PC-3 (cell line): ENCODE results near the gene CDK4.

ENCODE experiments used
- CTCF ChIP-seq: fragments of 300-600 bp; sonication (generic); conservative IDR thresholded peaks from 2 replicates; pipeline ENCODE4 v1.5.1; 2017; ENCODE audit warnings: antibody characterized with exemption, low read depth, mild to moderate bottlenecking, low read length
- EZH2 ChIP-seq: fragments of 300-600 bp; sonication (generic); IDR thresholded peaks from one replicate; pipeline ENCODE4 v1.6.1; 2017; ENCODE audit warnings: antibody characterized with exemption, mild to moderate bottlenecking, low read length; ENCODE audit not compliant: unreplicated experiment
- EZH2phosphoT487 ChIP-seq: fragments of 300-600 bp; sonication (generic); IDR thresholded peaks from 2 replicates; pipeline ENCODE4 v1.6.1; 2018; ENCODE audit warnings: mild to moderate bottlenecking, antibody characterized with exemption, low read length, borderline replicate concordance

DNA sequence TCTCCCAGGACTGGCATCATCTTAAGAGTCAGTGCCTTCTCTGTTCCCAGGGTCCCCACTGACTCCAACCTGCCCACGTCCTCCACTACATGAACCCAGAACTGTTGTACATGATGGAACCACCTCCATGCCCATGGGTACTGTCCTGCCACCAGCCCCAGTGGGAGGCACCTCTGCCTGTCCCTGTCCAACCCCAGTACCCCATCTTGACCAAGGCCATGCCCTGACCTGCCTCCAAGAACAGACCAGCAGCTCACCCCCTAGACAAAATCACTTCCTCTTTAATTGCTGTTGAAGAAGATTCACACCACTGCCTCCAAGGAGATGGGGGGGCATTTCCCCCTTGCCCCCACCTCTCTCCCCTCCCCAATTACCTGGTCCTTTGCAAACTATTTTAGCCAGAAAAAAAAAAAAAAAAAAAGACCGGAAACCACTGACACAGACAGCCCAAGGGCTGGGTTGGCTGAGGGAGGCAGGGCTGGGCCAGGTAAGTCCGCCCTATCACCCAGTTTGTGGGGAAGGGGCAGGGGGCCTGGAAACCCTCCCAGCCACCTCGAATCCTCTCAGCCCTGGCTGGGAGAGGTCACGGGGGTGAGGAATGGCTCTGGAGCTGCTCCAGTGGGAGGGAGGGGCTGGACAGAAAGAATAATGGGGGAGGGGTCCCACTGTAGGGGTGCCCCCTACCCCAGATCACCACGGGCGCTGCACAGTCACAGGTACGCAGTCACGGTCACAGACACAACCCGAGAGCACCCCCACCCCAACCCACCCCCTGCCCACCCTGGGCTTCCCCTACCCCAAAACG, 27.0 kb downstream of the CDK4 start:
- TF ChIP-seq CTCF (no peak), EZH2phosphoT487 (no peak), EZH2 (no peak)
